PC-3 (cell line): ENCODE results near the gene THRB. TPM values are rescaled to one million over a fixed set of nuclear protein-coding genes. Genes with fewer than 3 reads are reported as not detected.

Experiments used
- ATAC-seq: fragments of 200-7000 bp; cut with Tn5 transposase; 2 replicates; pipeline ENCODE4 v1.9.1; 2020; ENCODE audit warnings: mild to moderate bottlenecking, moderate library complexity
- BruUV-seq: library from RNA; stranded (reverse); fragments of 400-500 nt; replicated peaks from 2 replicates; lab custom pipeline; 2021; lab: Mats Ljungman, UMichigan
- CTCF ChIA-PET: fragments of 300-600 bp; sonication (Branson Sonifier 250); formaldehyde crosslinking; loops from one replicate; lab custom pipeline; 2022; ENCODE audit warnings: antibody characterized with exemption; lab: Charles Lee
- POLR2A ChIA-PET: fragments of 300-600 bp; sonication (Branson Sonifier 250); formaldehyde crosslinking; loops from one replicate; lab custom pipeline; 2022; ENCODE audit warnings: antibody characterized with exemption; ENCODE audit not compliant: unreplicated experiment; lab: Charles Lee
- DNase-seq: peaks from one replicate; pipeline ENCODE4 v3.0.0-alpha.2; 2015
- H2AFZ ChIP-seq: fragments of 300-600 bp; sonication (generic); 2 replicates; pipeline ENCODE4 v1.6.0; 2016; ENCODE audit warnings: antibody characterized with exemption, low read length
- H3F3A ChIP-seq: fragments of 300-600 bp; sonication (generic); one replicate; pipeline ENCODE4 v1.6.0; 2017; ENCODE audit warnings: antibody characterized with exemption, low read length, control low read depth, mild to moderate bottlenecking; ENCODE audit not compliant: unreplicated experiment
- H3K27ac ChIP-seq: fragments of 300-600 bp; sonication (generic); 2 replicates; pipeline ENCODE4 v1.5.1; 2016; ENCODE audit warnings: mild to moderate bottlenecking, low read length
- H3K27me3 ChIP-seq: fragments of 300-600 bp; sonication (generic); 2 replicates; pipeline ENCODE4 v1.6.1; 2016; ENCODE audit warnings: low read length, mixed read lengths
- H3K36me3 ChIP-seq: fragments of 300-600 bp; sonication (generic); 2 replicates; pipeline ENCODE4 v1.6.1; 2016; ENCODE audit warnings: low read depth, mixed run types, low read length, mixed read lengths
- H3K4me1 ChIP-seq: fragments of 300-600 bp; sonication (generic); 2 replicates; pipeline ENCODE4 v1.5.1; 2016; ENCODE audit warnings: low read length; ENCODE audit not compliant: insufficient read depth
- H3K4me2 ChIP-seq: fragments of 300-600 bp; sonication (generic); 2 replicates; pipeline ENCODE4 v1.6.0; 2016; ENCODE audit warnings: low read length
- H3K4me3 ChIP-seq: fragments of 300-600 bp; sonication (generic); 2 replicates; pipeline ENCODE4 v1.5.1; 2016; ENCODE audit warnings: mild to moderate bottlenecking, low read length, mixed read lengths
- H3K79me2 ChIP-seq: fragments of 300-600 bp; sonication (generic); 2 replicates; pipeline ENCODE4 v1.6.1; 2017; ENCODE audit warnings: low read length, mixed read lengths
- H3K9ac ChIP-seq: fragments of 300-600 bp; sonication (generic); 2 replicates; pipeline ENCODE4 v1.6.0; 2016; ENCODE audit warnings: mild to moderate bottlenecking, low read length
- H3K9me2 ChIP-seq: fragments of 300-600 bp; sonication (generic); replicated peaks from 2 replicates; pipeline ENCODE4 v1.6.1; 2016; ENCODE audit warnings: mixed run types, low read length, mixed read lengths
- H3K9me3 ChIP-seq: fragments of 300-600 bp; sonication (generic); 2 replicates; pipeline ENCODE4 v1.6.1; 2016; ENCODE audit warnings: low read length, mixed read lengths
- H4K20me1 ChIP-seq: fragments of 300-600 bp; sonication (generic); 2 replicates; pipeline ENCODE4 v1.6.1; 2016; ENCODE audit warnings: low read length, mixed read lengths
- CTCF ChIP-seq: fragments of 300-600 bp; sonication (generic); conservative IDR thresholded peaks from 2 replicates; pipeline ENCODE4 v1.5.1; 2017; ENCODE audit warnings: antibody characterized with exemption, low read depth, mild to moderate bottlenecking, low read length
- EZH2 ChIP-seq: fragments of 300-600 bp; sonication (generic); IDR thresholded peaks from one replicate; pipeline ENCODE4 v1.6.1; 2017; ENCODE audit warnings: antibody characterized with exemption, mild to moderate bottlenecking, low read length; ENCODE audit not compliant: unreplicated experiment
- EZH2phosphoT487 ChIP-seq: fragments of 300-600 bp; sonication (generic); IDR thresholded peaks from 2 replicates; pipeline ENCODE4 v1.6.1; 2018; ENCODE audit warnings: mild to moderate bottlenecking, antibody characterized with exemption, low read length, borderline replicate concordance
- intact Hi-C: fragments of 100-400 bp; cut with micrococcal nuclease; formaldehyde crosslinking; loops from 2 replicates; pipeline ENCODE4 v1.9.0; 2023
- total RNA-seq: library from RNA; depleted of rRNA; stranded (reverse); fragments of >200 nt; gene quantifications from 2 replicates; pipeline ENCODE4 v1.2.3, GENCODE V29; 2014

The THRB gene
- total RNA-seq, 1 experiment from 2014 or later, result 9.7 TPM

- Histone ChIP-seq H3K9ac (peak overlapping the region; percentile 56), H3K4me2 (peak overlapping the region; percentile 68), H3K27ac (peak overlapping the region; percentile 89), H3K4me1 (peaks cover 41% of the 10 kb centered on the region), H4K20me1 (no peaks in the 10 kb centered on the region), H3K4me3 (peak overlapping the region; percentile 36; the same call in 1 of the 2 replicates), H2AFZ (peak overlapping the region; percentile 27), H3K9me3 (no peaks in the 10 kb centered on the region), H3F3A (peaks cover 5% of the 10 kb centered on the region), H3K27me3 (no peaks in the 10 kb centered on the region), H3K9me2 (no peaks in the 10 kb centered on the region), H3K79me2 (no peaks in the 10 kb centered on the region), H3K36me3 (no peaks in the 10 kb centered on the region)
- DNase-seq (peak; percentile 83), ATAC-seq (peak; percentile 77)
- CTCF ChIA-PET, result interaction anchor here (0.7 kb wide), 1 partner anchor 10 kb away, joined by 3 read pairs; no protein-coding TSS in a partner anchor
- no peak for TF ChIP-seq CTCF
- no peak for TF ChIP-seq EZH2
- no peak for TF ChIP-seq EZH2phosphoT487
- intact Hi-C loops, result loop anchor here (1.0 kb wide), 2 partner anchors 19 to 169 kb away; no protein-coding TSS in a partner anchor
- no TSS peak for BruUV-seq
- POLR2A ChIA-PET, result interaction anchor here (0.6 kb wide), 1 partner anchor 13 kb away, joined by 6 read pairs; no protein-coding TSS in a partner anchor
Observed at GRCh38 chr3:24514119-24514518, 19.5 kb upstream of the THRB start.

- H3K9me2 ChIP-seq, result no peaks in the 10 kb centered on the region
- no peaks in the 10 kb centered on the region for H3K9me3 ChIP-seq
- no peaks in the 10 kb centered on the region for H3K36me3 ChIP-seq
- no peaks in the 10 kb centered on the region for H4K20me1 ChIP-seq
- no peak for TF ChIP-seq EZH2
- no peak for TF ChIP-seq CTCF
- TF ChIP-seq EZH2phosphoT487, result no peak
- H3K4me3 ChIP-seq, result peak overlapping the region; percentile 36; the same call in 1 of the 2 replicates
- H3K79me2 ChIP-seq, result no peaks in the 10 kb centered on the region
- no peaks in the 10 kb centered on the region for H3K27me3 ChIP-seq
- peaks cover 47% of the 10 kb centered on the region for H3K4me1 ChIP-seq
- intact Hi-C loops, result no loop called here
- DNase-seq (peak; percentile 72), ATAC-seq (peak; percentile 71)
- H3K4me2 ChIP-seq, result peak overlapping the region; percentile 68
- peaks cover 5% of the 10 kb centered on the region for H3F3A ChIP-seq
- H3K9ac ChIP-seq, result peak overlapping the region; percentile 56
- peak overlapping the region; percentile 27 for H2AFZ ChIP-seq
- ChIA-PET POLR2A (no interaction called here), CTCF (interaction anchor here (0.6 kb wide), 1 partner anchor 249 kb away, joined by 3 read pairs; no protein-coding TSS in a partner anchor)
- BruUV-seq, result no TSS peak
- peak overlapping the region; percentile 89 for H3K27ac ChIP-seq
Observed at GRCh38 chr3:24513463-24513862, 18.8 kb upstream of the THRB start.

DNA sequence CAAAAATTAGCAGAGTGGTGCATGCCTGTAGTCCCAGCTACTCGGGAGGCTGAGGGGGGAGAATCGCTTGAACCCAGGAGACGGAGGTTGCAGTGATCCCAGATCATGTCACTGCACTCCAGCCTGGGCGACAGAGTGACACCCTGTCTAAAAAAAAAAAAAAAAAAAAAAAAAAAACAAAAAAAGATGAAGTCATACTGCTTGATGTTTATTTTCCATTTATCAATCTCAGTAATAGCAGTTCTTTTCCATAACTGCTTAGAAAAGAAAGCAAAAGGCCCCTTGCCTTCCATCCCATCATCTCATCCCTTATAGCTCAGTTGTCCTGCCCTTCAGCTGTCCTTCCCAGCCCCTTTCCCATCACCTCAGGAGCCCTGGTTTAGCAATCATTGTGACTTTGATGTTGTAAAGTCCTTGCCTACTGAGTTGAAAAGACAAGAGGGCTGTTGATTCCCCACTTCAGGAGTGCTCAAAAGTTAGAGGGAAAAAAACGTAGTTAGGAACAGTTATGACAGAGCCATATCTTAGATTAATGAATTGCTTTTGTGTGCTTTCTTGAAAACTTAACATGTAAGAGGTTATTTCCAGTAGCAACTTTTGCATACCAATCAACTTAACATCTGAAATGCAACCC is 18.0 kb upstream of the THRB start:
- BruUV-seq, result no TSS peak
- Histone ChIP-seq H3K9me3 (no peaks in the 10 kb centered on the region), H3K27ac (peak overlapping the region; percentile 89), H4K20me1 (no peaks in the 10 kb centered on the region), H3F3A (peaks cover 5% of the 10 kb centered on the region), H3K27me3 (no peaks in the 10 kb centered on the region), H3K36me3 (no peaks in the 10 kb centered on the region), H3K9ac (no peak overlapping the region), H2AFZ (no peak overlapping the region), H3K4me2 (peak overlapping the region; percentile 68; the same call in 1 of the 2 replicates), H3K4me3 (no peak overlapping the region), H3K4me1 (peaks cover 55% of the 10 kb centered on the region), H3K79me2 (no peaks in the 10 kb centered on the region), H3K9me2 (no peaks in the 10 kb centered on the region)
- POLR2A ChIA-PET, result no interaction called here
- ATAC-seq (no peak), DNase-seq (no peak)
- CTCF ChIA-PET, result interaction anchor here (0.6 kb wide), 1 partner anchor 248 kb away, joined by 3 read pairs; no protein-coding TSS in a partner anchor
- TF ChIP-seq CTCF, result no peak
- TF ChIP-seq EZH2phosphoT487, result no peak
- TF ChIP-seq EZH2, result no peak
- intact Hi-C loops, result no loop called here
